ENCODE data around the gene RUBCNL.
"Not testable (repeated sequence)": the region's sequence is repeated elsewhere in the genome, so short reads cannot be mapped to it uniquely, and the experiment has no call there.

RUBCNL gene

GRCh38 chr13:46387064-46387851 lies at the start of gene RUBCNL:
Gene RUBCNL (minus strand): TSS chr13:46387252. CDS start chr13:46372475, 14,777 bp downstream.
- DNase-seq (ENCODE audit: low spot score), result no peak

- not testable (repeated sequence) for DNase-seq (ENCODE audit: low spot score)
Observed at GRCh38 chr13:46429558-46429957, 42.5 kb upstream of the RUBCNL start.

GRCh38 chr13:46405457-46405856 lies 18.4 kb upstream of the RUBCNL start:
- no peak for DNase-seq (ENCODE audit: low spot score)

- no peak for DNase-seq (ENCODE audit: low spot score)
Observed at GRCh38 chr13:46404733-46405100, 17.7 kb upstream of the RUBCNL start.

- DNase-seq (ENCODE audit: low spot score), result no peak
Observed at GRCh38 chr13:46403851-46404732, 17.0 kb upstream of the RUBCNL start.

- no peak for DNase-seq (ENCODE audit: low spot score)
Observed at GRCh38 chr13:46402178-46402577, 15.1 kb upstream of the RUBCNL start.

- DNase-seq (ENCODE audit: low spot score), result no peak
Observed at GRCh38 chr13:46401432-46401831, 14.4 kb upstream of the RUBCNL start.

- DNase-seq (ENCODE audit: low spot score), result no peak
Observed at GRCh38 chr13:46396341-46396740, 9.3 kb upstream of the RUBCNL start.

GRCh38 chr13:46392967-46393366 lies 5.9 kb upstream of the RUBCNL start:
- no peak for DNase-seq (ENCODE audit: low spot score)

GRCh38 chr13:46389457-46390451 lies 2.7 kb upstream of the RUBCNL start:
- DNase-seq (ENCODE audit: low spot score), result no peak

GRCh38 chr13:46388846-46389245 lies 1.8 kb upstream of the RUBCNL start:
- DNase-seq (ENCODE audit: low spot score), result no peak

GRCh38 chr13:46388308-46388707 lies 1.3 kb upstream of the RUBCNL start:
- no peak for DNase-seq (ENCODE audit: low spot score)

GRCh38 chr13:46386392-46387063 lies 524 bp downstream of the RUBCNL start:
- DNase-seq (ENCODE audit: low spot score), result no peak

- no peak for DNase-seq (ENCODE audit: low spot score)
Observed at GRCh38 chr13:46385946-46386345, 1.1 kb downstream of the RUBCNL start.

GRCh38 chr13:46383383-46383782 lies 3.7 kb downstream of the RUBCNL start:
- no peak for DNase-seq (ENCODE audit: low spot score)

- DNase-seq (ENCODE audit: low spot score), result no peak
Observed at GRCh38 chr13:46382224-46382623, 4.8 kb downstream of the RUBCNL start.

GRCh38 chr13:46380242-46380641 lies 6.8 kb downstream of the RUBCNL start:
- DNase-seq (ENCODE audit: low spot score), result no peak

GRCh38 chr13:46379611-46380010 lies 7.4 kb downstream of the RUBCNL start:
- DNase-seq (ENCODE audit: low spot score), result no peak

GRCh38 chr13:46378411-46378810 lies 8.6 kb downstream of the RUBCNL start:
- DNase-seq (ENCODE audit: low spot score), result no peak

- no peak for DNase-seq (ENCODE audit: low spot score)
Observed at GRCh38 chr13:46377554-46377953, 9.5 kb downstream of the RUBCNL start.

- no peak for DNase-seq (ENCODE audit: low spot score)
Observed at GRCh38 chr13:46374710-46375109, 12.3 kb downstream of the RUBCNL start.
